HEK293 (cell line): ENCODE data around the gene VILL.

Experiments used
- CTCF ChIP-seq: fragments of 450-650 bp; formaldehyde crosslinking; IDR thresholded peaks from 2 replicates; pipeline ENCODE4 v1.5.1; 2016; ENCODE audit warnings: missing biosample characterization, missing genetic modification characterization
- GLI2 ChIP-seq: fragments of 450-650 bp; formaldehyde crosslinking; IDR thresholded peaks from 2 replicates; pipeline ENCODE4; 2017; ENCODE audit warnings: missing biosample characterization, missing genetic modification characterization, low read depth, borderline replicate concordance
- INSM2 ChIP-seq: fragments of 450-650 bp; formaldehyde crosslinking; IDR thresholded peaks from 2 replicates; pipeline ENCODE4 v1.5.1; 2016; ENCODE audit warnings: missing biosample characterization, missing genetic modification characterization
- KLF10 ChIP-seq: fragments of 450-650 bp; IDR thresholded peaks from 2 replicates; pipeline ENCODE4 v1.5.1; 2018; ENCODE audit warnings: missing biosample characterization, mild to moderate bottlenecking, missing genetic modification characterization
- SP2 ChIP-seq: fragments of 450-650 bp; formaldehyde crosslinking; IDR thresholded peaks from 2 replicates; pipeline ENCODE4 v1.5.1; 2016; ENCODE audit warnings: missing biosample characterization, missing genetic modification characterization
- TCF7L2 ChIP-seq: IDR thresholded peaks from 2 replicates; pipeline ENCODE4 v1.6.1; 2011; ENCODE audit warnings: low read depth, mild to moderate bottlenecking, inconsistent platforms, low read length, moderate library complexity, borderline replicate concordance
- ZNF112 ChIP-seq: fragments of 450-650 bp; formaldehyde crosslinking; IDR thresholded peaks from 2 replicates; pipeline ENCODE4 v1.5.0; 2017; ENCODE audit warnings: missing biosample characterization, missing genetic modification characterization
- ZNF19 ChIP-seq: fragments of 450-650 bp; formaldehyde crosslinking; IDR thresholded peaks from 2 replicates; pipeline ENCODE4; 2016; ENCODE audit warnings: missing biosample characterization, missing genetic modification characterization, low read depth
- ZNF311 ChIP-seq: fragments of 450-650 bp; formaldehyde crosslinking; IDR thresholded peaks from 2 replicates; pipeline ENCODE4 v1.5.1; 2017; ENCODE audit warnings: missing biosample characterization, missing genetic modification characterization, borderline replicate concordance
- ZNF558 ChIP-seq: fragments of 450-650 bp; formaldehyde crosslinking; IDR thresholded peaks from 2 replicates; pipeline ENCODE4 v1.5.1; 2016; ENCODE audit warnings: missing biosample characterization, missing genetic modification characterization
- ZNF580 ChIP-seq: fragments of 450-650 bp; formaldehyde crosslinking; IDR thresholded peaks from 2 replicates; pipeline ENCODE4 v1.5.1; 2016; ENCODE audit warnings: missing biosample characterization, missing genetic modification characterization
- ZNF610 ChIP-seq: fragments of 450-650 bp; formaldehyde crosslinking; IDR thresholded peaks from 2 replicates; pipeline ENCODE4 v1.5.1; 2016; ENCODE audit warnings: missing biosample characterization, missing genetic modification characterization, borderline replicate concordance
- ZNF624 ChIP-seq: fragments of 450-650 bp; formaldehyde crosslinking; IDR thresholded peaks from 2 replicates; pipeline ENCODE4 v1.5.1; 2017; ENCODE audit warnings: missing biosample characterization, missing genetic modification characterization

- TF ChIP-seq ZNF19 (tag by site-specific recombination), result no peak
- no peak for TF ChIP-seq INSM2 (tag by site-specific recombination)
- no peak for TF ChIP-seq ZNF624 (tag by site-specific recombination)
- TF ChIP-seq GLI2 (tag by site-specific recombination), result no peak
- TF ChIP-seq ZNF610 (tag by site-specific recombination), result no peak
- TF ChIP-seq CTCF (tag by site-specific recombination), result peak; percentile 75
- TF ChIP-seq ZNF311, result no peak
- TF ChIP-seq KLF10 (tag by site-specific recombination), result no peak
- no peak for TF ChIP-seq TCF7L2
- TF ChIP-seq ZNF558 (tag by site-specific recombination), result no peak
- no peak for TF ChIP-seq ZNF580 (tag by site-specific recombination)
- no peak for TF ChIP-seq SP2 (tag by site-specific recombination)
- TF ChIP-seq ZNF112, result no peak
Measured at GRCh38 chr3:38003371-38003816, 12.8 kb downstream of the VILL start.
